Neuronal stem cell (in vitro differentiated cells): ENCODE measurements around the gene TLCD3B.

Experiments used
- DNase-seq: peaks from one replicate; pipeline ENCODE4 v3.0.0-alpha.2; 2013; ENCODE audit warnings: low spot score
- H2AFZ ChIP-seq: one replicate; pipeline ENCODE4 v1.6.1; 2013; ENCODE audit warnings: mild to moderate bottlenecking, low read length, inconsistent platforms
- H2AK5ac ChIP-seq: 2 replicates; pipeline ENCODE4 v1.6.1; 2013; ENCODE audit warnings: low read depth, mild to moderate bottlenecking, inconsistent platforms, low read length, moderate library complexity, mixed read lengths
- H2BK120ac ChIP-seq: 2 replicates; pipeline ENCODE4 v1.6.1; 2013; ENCODE audit warnings: low read depth, mild to moderate bottlenecking, inconsistent platforms, low read length, moderate library complexity, mixed read lengths
- H2BK12ac ChIP-seq: one replicate; pipeline ENCODE4 v1.6.1; 2013; ENCODE audit warnings: low read length, inconsistent platforms
- H2BK15ac ChIP-seq: 2 replicates; pipeline ENCODE4 v1.6.1; 2013; ENCODE audit warnings: mild to moderate bottlenecking, low read length, inconsistent platforms, mixed read lengths
- H2BK5ac ChIP-seq: one replicate; pipeline ENCODE4 v1.6.1; 2013; ENCODE audit warnings: inconsistent platforms, mild to moderate bottlenecking, low read length, moderate library complexity
- H3K14ac ChIP-seq: one replicate; pipeline ENCODE4 v1.6.1; 2013; ENCODE audit warnings: low read length, inconsistent platforms
- H3K18ac ChIP-seq: 2 replicates; pipeline ENCODE4 v1.6.1; 2013; ENCODE audit warnings: low read length, inconsistent platforms
- H3K23ac ChIP-seq: 2 replicates; pipeline ENCODE4 v1.6.1; 2013; ENCODE audit warnings: low read depth, mild to moderate bottlenecking, mixed read lengths, low read length, inconsistent platforms; ENCODE audit not compliant: poor library complexity
- H3K27ac ChIP-seq: replicated peaks from 3 replicates; pipeline ENCODE4 v1.5.1; 2013; ENCODE audit warnings: low read length, inconsistent platforms
- H3K27me3 ChIP-seq, 3 experiments: 2 replicates each; pipeline ENCODE4 v1.6.1; 2013; ENCODE audit warnings: low read length in 3 of 3, mild to moderate bottlenecking in 2 of 3, inconsistent platforms in 1 of 3, low read depth in 1 of 3, mixed read lengths in 1 of 3, moderate library complexity in 1 of 3; ENCODE audit not compliant: control insufficient read depth in 3 of 3, insufficient read depth in 3 of 3
- H3K36me3 ChIP-seq, 2 donors: replicated peaks in 1 of 2; 2 replicates each; pipeline ENCODE4 v1.6.1; 2013; ENCODE audit warnings: low read length in 2 of 2; ENCODE audit not compliant: control insufficient read depth in 2 of 2, insufficient read depth in 2 of 2
- H3K4ac ChIP-seq: 2 replicates; pipeline ENCODE4 v1.6.1; 2013; ENCODE audit warnings: inconsistent platforms, mild to moderate bottlenecking, low read length, moderate library complexity
- H3K4me1 ChIP-seq, 2 donors: 1 replicate in 1 of 2; 2 replicates in 1 of 2; pipeline ENCODE4 v1.6.1; 2013; ENCODE audit warnings: low read length in 2 of 2, low read depth in 1 of 2; ENCODE audit not compliant: control insufficient read depth in 2 of 2, insufficient read depth in 1 of 2
- H3K4me2 ChIP-seq: one replicate; pipeline ENCODE4 v1.6.1; 2013; ENCODE audit warnings: mild to moderate bottlenecking, low read length, inconsistent platforms; ENCODE audit not compliant: insufficient read depth, poor library complexity, severe bottlenecking
- H3K4me3 ChIP-seq, 2 donors: 2 replicates each; pipeline ENCODE4 v1.5.1; 2013; ENCODE audit warnings: low read length in 2 of 2, mild to moderate bottlenecking in 2 of 2, inconsistent platforms in 1 of 2, moderate library complexity in 1 of 2
- H3K79me1 ChIP-seq: one replicate; pipeline ENCODE4 v1.6.1; 2013; ENCODE audit warnings: low read depth, mild to moderate bottlenecking, inconsistent platforms, low read length, moderate library complexity
- H3K9ac ChIP-seq: one replicate; pipeline ENCODE4 v1.6.1; 2013; ENCODE audit warnings: mild to moderate bottlenecking, low read depth, low read length, inconsistent platforms; ENCODE audit not compliant: poor library complexity
- H3K9me3 ChIP-seq, 2 donors: replicated peaks in 1 of 2; 2 replicates each; pipeline versions ENCODE3 to v1.6.1; 2013; ENCODE audit warnings: low read length in 2 of 2, mild to moderate bottlenecking in 2 of 2, inconsistent platforms in 1 of 2, low read depth in 1 of 2, mixed read lengths in 1 of 2, moderate library complexity in 1 of 2; ENCODE audit not compliant: control insufficient read depth in 2 of 2, insufficient read depth in 1 of 2
- H4K8ac ChIP-seq: one replicate; pipeline ENCODE4 v1.6.1; 2013; ENCODE audit warnings: low read depth, mild to moderate bottlenecking, inconsistent platforms, low read length, moderate library complexity
- H4K91ac ChIP-seq: one replicate; pipeline ENCODE4 v1.6.1; 2013; ENCODE audit warnings: low read length, low read depth, mild to moderate bottlenecking, inconsistent platforms; ENCODE audit not compliant: poor library complexity
- WGBS, 2 donors: extraction: QIAGEN DNeasy Blood & Tissue Kit; methylation state at CpG; one replicate each; pipeline ENCODE4 v1.1.7; 2013; ENCODE audit warnings: missing lambda C conversion rate in 2 of 2, mixed read lengths in 1 of 2; ENCODE audit not compliant: insufficient read length in 2 of 2, insufficient replicate concordance in 1 of 2; ENCODE audit errors: extremely low coverage in 2 of 2; 5-methylcytosine and 5-hydroxymethylcytosine counted together

TLCD3B gene

DNA sequence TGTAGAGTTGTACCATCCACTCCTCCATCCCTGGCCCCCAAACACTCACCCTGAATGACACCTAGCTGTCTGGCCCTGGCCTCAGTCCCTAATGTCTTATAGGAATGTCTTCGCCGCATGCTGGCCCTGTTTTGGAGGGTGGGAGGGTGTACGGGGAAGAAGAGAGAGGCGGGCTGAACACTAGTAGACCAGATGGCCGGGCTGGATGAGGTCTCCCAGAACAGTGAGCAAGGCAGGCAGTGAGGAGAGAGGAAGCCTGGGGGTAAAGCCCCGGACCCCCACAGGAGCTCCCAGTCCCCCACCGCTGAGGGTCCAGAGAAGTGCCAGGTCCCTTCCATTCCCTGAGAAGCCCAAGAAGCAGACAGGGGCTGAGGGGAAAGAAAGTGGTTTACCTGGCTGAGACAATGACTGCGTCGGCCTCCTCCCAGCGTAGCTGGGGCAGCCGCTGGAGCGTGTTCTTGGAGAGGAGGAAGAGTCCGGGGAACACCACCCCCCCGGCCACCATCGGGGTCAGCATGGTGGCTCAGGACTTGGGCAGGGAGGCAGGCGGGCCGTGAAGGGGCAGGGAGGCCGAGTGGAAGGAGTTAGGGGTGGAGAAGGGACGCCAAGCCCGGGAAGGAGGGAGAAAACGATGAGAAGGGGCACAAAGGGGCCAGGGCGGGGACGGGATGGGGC lies 923 bp downstream of the TLCD3B start:
- Histone ChIP-seq H3K9ac (peak overlapping the region; percentile 75), H3K18ac (peak overlapping the region; percentile 94), H3K14ac (no peak overlapping the region), H3K27me3 (peaks cover 0 to 24% (median under 1%) of the 10 kb centered on the region in 3 experiments), H2BK15ac (peak overlapping the region; percentile 26), H2AK5ac (peak overlapping the region; percentile 54), H4K8ac (no peak overlapping the region), H3K4ac (no peak overlapping the region), H2AFZ (peak overlapping the region; percentile 94), H3K36me3 (peaks cover 0 to 7% of the 10 kb centered on the region in 2 donors), H4K91ac (no peak overlapping the region), H3K4me2 (peak overlapping the region; percentile 82), H3K23ac (no peak overlapping the region), H3K4me1 (peaks cover 12 to 24% of the 10 kb centered on the region in 2 donors), H2BK12ac (no peak overlapping the region), H2BK120ac (no peak overlapping the region), H3K27ac (no peak overlapping the region), H3K79me1 (peaks cover under 1% of the 10 kb centered on the region), H3K4me3 (peak overlapping the region; percentile 45 to 78), H2BK5ac (peak overlapping the region; percentile 54), H3K9me3 (no peaks in the 10 kb centered on the region)
- no peak for DNase-seq
- WGBS, 2 donors, result no CpG with 5 or more reads among the region's 23 CpGs

GRCh38 chr16:30028438-30029076 lies 2.5 kb downstream of the TLCD3B start:
- Histone ChIP-seq H2AFZ (no peak overlapping the region), H3K9me3 (no peaks in the 10 kb centered on the region), H3K18ac (peak overlapping the region; percentile 66), H3K4ac (no peak overlapping the region), H2AK5ac (no peak overlapping the region), H3K27ac (no peak overlapping the region), H3K27me3 (peaks cover 0 to 24% (median 0%) of the 10 kb centered on the region in 3 experiments), H3K9ac (peak overlapping the region; percentile 80), H2BK5ac (no peak overlapping the region), H4K91ac (no peak overlapping the region), H4K8ac (no peak overlapping the region), H2BK12ac (no peak overlapping the region), H3K4me1 (peaks cover 12 to 24% of the 10 kb centered on the region in 2 donors), H3K23ac (peak overlapping the region; percentile 81), H3K4me3 (no peak overlapping the region), H2BK120ac (no peak overlapping the region), H3K36me3 (peaks cover 0 to 7% of the 10 kb centered on the region in 2 donors), H3K14ac (no peak overlapping the region), H3K4me2 (peak overlapping the region; percentile 4), H3K79me1 (no peaks in the 10 kb centered on the region), H2BK15ac (no peak overlapping the region)
- WGBS, 2 donors, result no CpG with 5 or more reads among the region's 18 CpGs
- peak; percentile 59 for DNase-seq

DNA sequence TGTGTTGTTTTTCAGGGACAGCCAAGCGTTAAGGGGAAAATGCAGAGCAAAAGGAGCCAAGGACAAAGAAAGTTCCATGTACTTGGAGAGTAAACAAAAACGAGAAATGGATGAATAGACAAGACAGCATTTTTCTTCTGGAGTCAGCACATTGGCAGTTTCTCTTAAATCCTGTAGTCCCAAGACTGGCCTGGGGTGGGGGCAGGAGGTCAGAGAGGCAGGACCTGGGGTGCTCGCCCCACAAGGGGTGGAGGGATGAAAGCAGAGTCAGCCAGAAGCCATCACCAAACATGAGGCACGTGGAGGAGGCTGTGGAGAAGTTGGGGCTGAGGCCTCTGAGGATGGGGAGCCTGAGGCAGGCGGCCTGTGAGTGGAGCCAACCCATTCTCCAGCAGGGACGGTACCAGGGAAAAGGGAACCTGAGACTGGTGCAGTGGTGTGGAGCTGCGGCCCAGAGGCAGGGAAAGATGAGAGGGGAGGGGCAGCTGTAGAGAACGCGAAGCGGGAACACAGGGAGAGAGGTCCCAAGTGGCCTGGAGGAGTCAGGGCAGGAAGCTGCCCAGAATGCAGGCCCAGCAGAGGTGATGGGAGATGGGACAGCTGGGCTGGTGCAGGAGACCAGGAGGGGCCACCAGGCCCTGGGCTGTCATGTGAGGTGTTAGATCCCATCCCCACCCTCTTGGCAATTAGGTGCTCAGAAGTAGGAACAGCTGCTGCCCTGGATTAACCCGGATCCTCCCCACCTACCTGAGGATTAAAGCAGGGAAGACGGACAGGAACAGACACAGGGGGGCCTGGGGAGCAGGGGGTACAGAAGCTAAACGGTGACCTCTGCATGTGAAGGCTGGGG lies 3.3 kb downstream of the TLCD3B start:
- no peak overlapping the region for H3K27ac ChIP-seq
- DNase-seq, result no peak
- H3K4me2 ChIP-seq, result no peak overlapping the region
- peaks cover 12 to 24% of the 10 kb centered on the region in 2 donors for H3K4me1 ChIP-seq
- no peak overlapping the region for H3K4me3 ChIP-seq
- H3K14ac ChIP-seq, result no peak overlapping the region
- no peak overlapping the region for H3K9ac ChIP-seq
- peaks cover 0 to 24% (median 0%) of the 10 kb centered on the region in 3 experiments for H3K27me3 ChIP-seq
- no peak overlapping the region for H2AFZ ChIP-seq
- H4K8ac ChIP-seq, result no peak overlapping the region
- H3K79me1 ChIP-seq, result no peaks in the 10 kb centered on the region
- no peak overlapping the region for H2AK5ac ChIP-seq
- no peak overlapping the region for H2BK12ac ChIP-seq
- H3K9me3 ChIP-seq, result no peaks in the 10 kb centered on the region
- WGBS, 2 donors, result no CpG with 5 or more reads among the region's 13 CpGs
- peaks cover 0 to 7% of the 10 kb centered on the region in 2 donors for H3K36me3 ChIP-seq
- H2BK5ac ChIP-seq, result no peak overlapping the region
- H3K23ac ChIP-seq, result no peak overlapping the region
- H2BK15ac ChIP-seq, result no peak overlapping the region
- no peak overlapping the region for H3K4ac ChIP-seq
- no peak overlapping the region for H4K91ac ChIP-seq
- no peak overlapping the region for H3K18ac ChIP-seq
- H2BK120ac ChIP-seq, result no peak overlapping the region
